Endothelial cell of umbilical vein (primary cell): ENCODE data around the gene VIPR2. TPM values are rescaled to one million over a fixed set of nuclear protein-coding genes. Genes with fewer than 3 reads are reported as not detected.

Experiments
- BruUV-seq: library from RNA; stranded (reverse); fragments of 400-500 nt; replicated peaks from 2 replicates; lab custom pipeline; 2021; lab: Mats Ljungman, UMichigan
- CTCF ChIA-PET: fragments of 300-600, 350-600 bp; sonication (Branson Sonifier 250); formaldehyde crosslinking; loops from one replicate; lab custom pipeline; 2021; ENCODE audit warnings: antibody characterized with exemption, inconsistent platforms; lab: Charles Lee
- POLR2A ChIA-PET: fragments of 300-600, 350-600 bp; sonication (Branson Sonifier 250); formaldehyde crosslinking; loops from one replicate; lab custom pipeline; 2021; ENCODE audit warnings: antibody characterized with exemption, inconsistent platforms; lab: Charles Lee
- DNase-seq: peaks from one replicate; pipeline ENCODE4 v3.0.0-alpha.2; 2011; ENCODE audit warnings: low read depth, low spot score
- FAIRE-seq: peaks from 2 replicates; lab custom pipeline; 2011; peaks lifted over from hg19 to GRCh38; lab: Jason Lieb, UNC
- H2AFZ ChIP-seq: 2 replicates; pipeline ENCODE4 v1.6.0; 2012; ENCODE audit warnings: low read depth, low read length, control low read depth, inconsistent platforms
- H3K27ac ChIP-seq: 2 replicates; pipeline ENCODE4 v1.5.1; 2011; ENCODE audit warnings: low read depth, mild to moderate bottlenecking, control low read depth, low read length, moderate library complexity; ENCODE audit not compliant: insufficient read depth
- H3K27me3 ChIP-seq, 2 experiments: 2 replicates each; pipeline versions ENCODE4 v1.6.0 to v1.6.1; 2011; ENCODE audit warnings: low read length in 2 of 2, mixed read lengths in 1 of 2; ENCODE audit not compliant: control insufficient read depth in 2 of 2, insufficient read depth in 2 of 2
- H3K36me3 ChIP-seq, 2 experiments: 2 replicates in 1 of 2; 3 replicates in 1 of 2; pipeline ENCODE4 v1.5.1; 2011; ENCODE audit warnings: low read length in 2 of 2, mild to moderate bottlenecking in 1 of 2, moderate library complexity in 1 of 2; ENCODE audit not compliant: control insufficient read depth in 2 of 2, insufficient read depth in 2 of 2; ENCODE audit errors: extremely low read depth in 1 of 2
- H3K4me1 ChIP-seq: 3 replicates; pipeline ENCODE4 v1.5.1; 2011; ENCODE audit warnings: mild to moderate bottlenecking, low read length; ENCODE audit not compliant: control insufficient read depth, insufficient read depth; ENCODE audit errors: extremely low read depth
- H3K4me2 ChIP-seq: 2 replicates; pipeline ENCODE4 v1.6.1; 2011; ENCODE audit warnings: low read length, control low read depth, mixed read lengths; ENCODE audit not compliant: insufficient read depth
- H3K4me3 ChIP-seq, 3 experiments: fragments of 200-600 bp in 1 of 3; sonication (generic), shearing (Covaris generic) in 1 of 3; replicated peaks in 1 of 3; 2 replicates each; pipeline ENCODE4 v1.5.1; 2011 to 2016; ENCODE audit warnings: control low read depth in 3 of 3, low read length in 3 of 3, mild to moderate bottlenecking in 2 of 3, inconsistent platforms in 1 of 3, low read depth in 1 of 3, moderate library complexity in 1 of 3; ENCODE audit not compliant: insufficient read depth in 1 of 3
- H3K79me2 ChIP-seq: 2 replicates; pipeline ENCODE4 v1.6.0; 2012; ENCODE audit warnings: low read length, inconsistent platforms; ENCODE audit not compliant: control insufficient read depth, insufficient read depth
- H3K9ac ChIP-seq: replicated peaks from 2 replicates; pipeline ENCODE3; 2011; ENCODE audit warnings: low read length, control low read depth; ENCODE audit not compliant: insufficient read depth; ENCODE audit errors: extremely low read depth
- H3K9me1 ChIP-seq: replicated peaks from 3 replicates; pipeline ENCODE4 v1.6.0; 2011; ENCODE audit warnings: mild to moderate bottlenecking, low read length; ENCODE audit not compliant: control insufficient read depth, insufficient read depth; ENCODE audit errors: extremely low read depth
- H3K9me3 ChIP-seq: replicated peaks from 2 replicates; pipeline ENCODE4 v1.5.1; 2012; ENCODE audit warnings: low read length, inconsistent platforms; ENCODE audit not compliant: control insufficient read depth, insufficient read depth
- H4K20me1 ChIP-seq: replicated peaks from 2 replicates; pipeline ENCODE3; 2011; ENCODE audit warnings: mild to moderate bottlenecking, low read length; ENCODE audit not compliant: control insufficient read depth, insufficient read depth; ENCODE audit errors: extremely low read depth
- EZH2 ChIP-seq: IDR thresholded peaks from 2 replicates; pipeline ENCODE4 v1.6.1; 2012; ENCODE audit warnings: borderline replicate concordance, low read depth, mild to moderate bottlenecking, moderate library complexity, low read length, inconsistent platforms; ENCODE audit not compliant: severe bottlenecking
- FOS ChIP-seq: IDR thresholded peaks from 2 replicates; pipeline ENCODE4 v1.6.1; 2011; ENCODE audit warnings: mild to moderate bottlenecking, low read length, moderate library complexity, borderline replicate concordance; ENCODE audit not compliant: insufficient read depth
- GATA2 ChIP-seq: IDR thresholded peaks from 2 replicates; pipeline ENCODE4 v1.7.0; 2011; ENCODE audit warnings: low read depth, mild to moderate bottlenecking, moderate library complexity, mixed read lengths, low read length; ENCODE audit not compliant: insufficient read length, insufficient read depth
- JUN ChIP-seq: IDR thresholded peaks from 2 replicates; pipeline ENCODE4 v1.6.1; 2011; ENCODE audit warnings: borderline replicate concordance, low read depth; ENCODE audit not compliant: insufficient read length, insufficient read depth
- MAX ChIP-seq: IDR thresholded peaks from 2 replicates; pipeline ENCODE4 v1.6.1; 2011; ENCODE audit not compliant: insufficient read depth, insufficient read length
- MYC ChIP-seq: IDR thresholded peaks from one replicate; pipeline ENCODE4 v1.6.1; 2011; ENCODE audit warnings: mild to moderate bottlenecking, low read depth, low read length
- POLR2A ChIP-seq: IDR thresholded peaks from 2 replicates; pipeline ENCODE4 v1.6.1; 2012; ENCODE audit warnings: low read depth, mild to moderate bottlenecking, control low read depth, low read length
- POLR2AphosphoS5 ChIP-seq: IDR thresholded peaks from 2 replicates; pipeline ENCODE4 v1.6.1; 2012; ENCODE audit warnings: low read depth, mild to moderate bottlenecking, control low read depth, low read length, moderate library complexity; ENCODE audit not compliant: insufficient read depth
- dilution Hi-C: fragments of 300-500 bp; cut with MboI; formaldehyde crosslinking; loops from one replicate; pipeline ENCODE4 v1.15.0; 2019; ENCODE audit warnings: low sequenced_read_pairs; ENCODE audit not compliant: extremely low pct_ligation_motif_present
- intact Hi-C: fragments of 100-400 bp; cut with micrococcal nuclease; formaldehyde crosslinking; loops from one replicate; pipeline ENCODE4 v1.10.0; 2022
- polyA plus RNA-seq, 4 experiments: library from polyadenylated mRNA; depleted of rRNA in 3 of 4; stranded (reverse) in 3 of 4; unstranded in 1 of 4; fragments of >200 nt; gene quantifications; 2 replicates each; pipeline versions ENCODE4 v1.2.1 to v1.2.3, GENCODE V29; 2011 to 2012; ENCODE audit warnings: missing spikeins in 1 of 4
- total RNA-seq: library from RNA; stranded (reverse); gene quantifications from 2 replicates; pipeline ENCODE4 v1.2.3, GENCODE V29; 2021
- TF ChIP-seq, protein P1 (sequence below), 2 donors: IDR thresholded peaks; 1 replicate in 1 of 2; 2 replicates in 1 of 2; pipeline ENCODE4 v1.5.1; 2011; ENCODE audit warnings: low read length in 2 of 2, mild to moderate bottlenecking in 2 of 2, moderate library complexity in 2 of 2, control low read depth in 1 of 2, inconsistent platforms in 1 of 2, low read depth in 1 of 2; ENCODE audit not compliant: insufficient read depth in 1 of 2; ENCODE audit errors: extremely low read depth in 1 of 2

The VIPR2 gene
- total and polyA plus RNA-seq, 2 donors (not counting 3 experiments of a cell fraction or from before 2014, with no cell fraction given): not detected

GRCh38 chr7:159114981-159115380, 29.7 kb downstream of the VIPR2 start:
- DNase-seq (no peak), FAIRE-seq (no peak)
- H3K9me3 ChIP-seq: no peaks in the 10 kb centered on the region
- no peaks in the 10 kb centered on the region for H3K27me3 ChIP-seq
- ChIA-PET POLR2A (no interaction called here), CTCF (no interaction called here)
- H3K79me2 ChIP-seq: no peaks in the 10 kb centered on the region
- no peak overlapping the region for H3K9ac ChIP-seq
- H4K20me1 ChIP-seq: no peaks in the 10 kb centered on the region
- no peaks in the 10 kb centered on the region for H3K36me3 ChIP-seq
- H3K4me3 ChIP-seq: no peak overlapping the region
- H3K9me1 ChIP-seq: no peaks in the 10 kb centered on the region
- H3K27ac ChIP-seq: no peak overlapping the region
- H3K4me2 ChIP-seq: no peak overlapping the region
- no peak overlapping the region for H2AFZ ChIP-seq
- dilution Hi-C loops (no loop called here), intact Hi-C loops (no loop called here)
- no TSS peak for BruUV-seq
- TF ChIP-seq MYC: no peak
- no peak for TF ChIP-seq JUN
- TF ChIP-seq, protein P1, sequence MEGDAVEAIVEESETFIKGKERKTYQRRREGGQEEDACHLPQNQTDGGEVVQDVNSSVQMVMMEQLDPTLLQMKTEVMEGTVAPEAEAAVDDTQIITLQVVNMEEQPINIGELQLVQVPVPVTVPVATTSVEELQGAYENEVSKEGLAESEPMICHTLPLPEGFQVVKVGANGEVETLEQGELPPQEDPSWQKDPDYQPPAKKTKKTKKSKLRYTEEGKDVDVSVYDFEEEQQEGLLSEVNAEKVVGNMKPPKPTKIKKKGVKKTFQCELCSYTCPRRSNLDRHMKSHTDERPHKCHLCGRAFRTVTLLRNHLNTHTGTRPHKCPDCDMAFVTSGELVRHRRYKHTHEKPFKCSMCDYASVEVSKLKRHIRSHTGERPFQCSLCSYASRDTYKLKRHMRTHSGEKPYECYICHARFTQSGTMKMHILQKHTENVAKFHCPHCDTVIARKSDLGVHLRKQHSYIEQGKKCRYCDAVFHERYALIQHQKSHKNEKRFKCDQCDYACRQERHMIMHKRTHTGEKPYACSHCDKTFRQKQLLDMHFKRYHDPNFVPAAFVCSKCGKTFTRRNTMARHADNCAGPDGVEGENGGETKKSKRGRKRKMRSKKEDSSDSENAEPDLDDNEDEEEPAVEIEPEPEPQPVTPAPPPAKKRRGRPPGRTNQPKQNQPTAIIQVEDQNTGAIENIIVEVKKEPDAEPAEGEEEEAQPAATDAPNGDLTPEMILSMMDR (IDR thresholded peaks at IDR 0.05; ENCODE audit: extremely low read depth in 1 of 2, insufficient read depth in 1 of 2, low read depth in 1 of 2, low read length in 2 of 2): no peak
- no peak for TF ChIP-seq FOS
- TF ChIP-seq EZH2: no peak
- TF ChIP-seq GATA2: no peak
- TF ChIP-seq MAX: no peak
- no peak for TF ChIP-seq POLR2AphosphoS5
- TF ChIP-seq POLR2A: no peak
- no peaks in the 10 kb centered on the region for H3K4me1 ChIP-seq
